ENCODE results near the gene SP110. TPM values are rescaled to one million over a fixed set of nuclear protein-coding genes. Genes with fewer than 3 reads are reported as not detected.

Gene SP110
- total and polyA plus RNA-seq, 2 donors (not counting 3 experiments of a cell fraction or from before 2014, with no cell fraction given), result 10.2 to 10.7 TPM

DNA sequence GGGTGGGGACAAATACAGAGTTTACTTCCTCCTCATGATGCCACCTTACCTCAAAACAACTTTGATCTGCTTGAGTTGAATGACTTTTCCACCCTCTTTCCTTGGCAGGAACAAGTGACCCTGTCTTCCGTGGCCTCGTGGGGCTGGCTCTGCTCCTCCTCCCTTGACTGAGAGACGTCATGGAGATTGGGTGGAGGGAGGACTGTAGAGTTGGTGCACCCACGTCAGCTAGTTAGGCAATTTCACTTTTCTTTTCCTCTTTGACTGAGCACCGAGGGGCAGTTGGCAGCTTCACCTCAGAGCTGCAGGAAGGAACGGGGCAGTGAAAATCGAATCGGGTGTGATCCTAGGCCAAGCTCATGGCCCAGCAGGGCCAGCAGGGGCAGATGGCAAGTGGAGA, 5.7 kb upstream of the SP110 start, which contains the start of gene SP140:
Gene SP140, plus strand, starts transcription at position 251 of the 400 bp plus-strand sequence. Its CDS starts 109 bp downstream, at position 360.
- BruUV-seq (replicated peaks), result no TSS peak
- POLR2A ChIA-PET, result no interaction called here

More for the DNA sequence above, 5.7 kb upstream of the SP110 start, which contains the start of gene SP140:
- no peak within 1 kb of the TSS for H3K4me3 ChIP-seq (replicated peaks in 1 of 3; ENCODE audit: insufficient read depth in 1 of 3, low read depth in 1 of 3, low read length in 3 of 3)
- H3K4me1 ChIP-seq (ENCODE audit: control insufficient read depth, extremely low read depth, insufficient read depth, low read length), result peaks cover 7% of the 10 kb centered on the region
- CTCF ChIA-PET, result no interaction called here
- FAIRE-seq (no peak), DNase-seq (ENCODE audit: low read depth, low spot score) (no peak)
- intact Hi-C loops (cut with micrococcal nuclease) (no loop called here), dilution Hi-C loops (cut with MboI; ENCODE audit: extremely low pct_ligation_motif_present, low sequenced_read_pairs) (no loop called here)
- no peak for TF ChIP-seq POLR2AphosphoS5 (IDR thresholded peaks at IDR 0.05; ENCODE audit: insufficient read depth, low read depth, low read length)
- TF ChIP-seq GATA2 (IDR thresholded peaks at IDR 0.05; ENCODE audit: insufficient read depth, insufficient read length, low read depth, low read length), result no peak
- TF ChIP-seq, protein P1, sequence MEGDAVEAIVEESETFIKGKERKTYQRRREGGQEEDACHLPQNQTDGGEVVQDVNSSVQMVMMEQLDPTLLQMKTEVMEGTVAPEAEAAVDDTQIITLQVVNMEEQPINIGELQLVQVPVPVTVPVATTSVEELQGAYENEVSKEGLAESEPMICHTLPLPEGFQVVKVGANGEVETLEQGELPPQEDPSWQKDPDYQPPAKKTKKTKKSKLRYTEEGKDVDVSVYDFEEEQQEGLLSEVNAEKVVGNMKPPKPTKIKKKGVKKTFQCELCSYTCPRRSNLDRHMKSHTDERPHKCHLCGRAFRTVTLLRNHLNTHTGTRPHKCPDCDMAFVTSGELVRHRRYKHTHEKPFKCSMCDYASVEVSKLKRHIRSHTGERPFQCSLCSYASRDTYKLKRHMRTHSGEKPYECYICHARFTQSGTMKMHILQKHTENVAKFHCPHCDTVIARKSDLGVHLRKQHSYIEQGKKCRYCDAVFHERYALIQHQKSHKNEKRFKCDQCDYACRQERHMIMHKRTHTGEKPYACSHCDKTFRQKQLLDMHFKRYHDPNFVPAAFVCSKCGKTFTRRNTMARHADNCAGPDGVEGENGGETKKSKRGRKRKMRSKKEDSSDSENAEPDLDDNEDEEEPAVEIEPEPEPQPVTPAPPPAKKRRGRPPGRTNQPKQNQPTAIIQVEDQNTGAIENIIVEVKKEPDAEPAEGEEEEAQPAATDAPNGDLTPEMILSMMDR (IDR thresholded peaks at IDR 0.05; ENCODE audit: extremely low read depth in 1 of 2, insufficient read depth in 1 of 2, low read depth in 1 of 2, low read length in 2 of 2), result no peak
- TF ChIP-seq MYC (IDR thresholded peaks at IDR 0.05; ENCODE audit: low read depth, low read length), result no peak
- no peak for TF ChIP-seq FOS (IDR thresholded peaks at IDR 0.05; ENCODE audit: borderline replicate concordance, insufficient read depth, low read length)
- no peak for TF ChIP-seq POLR2A (IDR thresholded peaks at IDR 0.05; ENCODE audit: low read depth, low read length)
- TF ChIP-seq JUN (IDR thresholded peaks at IDR 0.05; ENCODE audit: borderline replicate concordance, insufficient read depth, insufficient read length, low read depth), result no peak
- TF ChIP-seq, protein P2, sequence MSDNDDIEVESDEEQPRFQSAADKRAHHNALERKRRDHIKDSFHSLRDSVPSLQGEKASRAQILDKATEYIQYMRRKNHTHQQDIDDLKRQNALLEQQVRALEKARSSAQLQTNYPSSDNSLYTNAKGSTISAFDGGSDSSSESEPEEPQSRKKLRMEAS (IDR thresholded peaks at IDR 0.05; ENCODE audit: insufficient read depth, insufficient read length), result no peak
- TF ChIP-seq EZH2 (IDR thresholded peaks at IDR 0.05; ENCODE audit: borderline replicate concordance, low read depth, low read length, severe bottlenecking), result no peak
- H3K9me3 ChIP-seq (replicated peaks; ENCODE audit: control insufficient read depth, insufficient read depth, low read length), result no peaks in the 10 kb centered on the region
- no peak within 1 kb of the TSS for H3K4me2 ChIP-seq (ENCODE audit: insufficient read depth, low read length)
- H3K9ac ChIP-seq (replicated peaks; ENCODE audit: extremely low read depth, insufficient read depth, low read length), result no peak within 1 kb of the TSS
- no peaks in the 10 kb centered on the region for H3K9me1 ChIP-seq (replicated peaks; ENCODE audit: control insufficient read depth, extremely low read depth, insufficient read depth, low read length)
- H3K36me3 ChIP-seq (ENCODE audit: control insufficient read depth in 2 of 2, extremely low read depth in 1 of 2, insufficient read depth in 2 of 2, low read length in 2 of 2), result no peaks in the 10 kb centered on the region
- H3K27me3 ChIP-seq (ENCODE audit: control insufficient read depth in 2 of 2, insufficient read depth in 2 of 2, low read length in 2 of 2), result no peaks in the 10 kb centered on the region
- H4K20me1 ChIP-seq (replicated peaks; ENCODE audit: control insufficient read depth, extremely low read depth, insufficient read depth, low read length), result no peaks in the 10 kb centered on the region
- H3K79me2 ChIP-seq (ENCODE audit: control insufficient read depth, insufficient read depth, low read length), result no peaks in the 10 kb centered on the region
- no peak within 1 kb of the TSS for H3K27ac ChIP-seq (ENCODE audit: insufficient read depth, low read depth, low read length)
- H2AFZ ChIP-seq (ENCODE audit: low read depth, low read length), result no peak within 1 kb of the TSS
